ENCODE results near the gene AGBL4.

AGBL4 gene

DNA sequence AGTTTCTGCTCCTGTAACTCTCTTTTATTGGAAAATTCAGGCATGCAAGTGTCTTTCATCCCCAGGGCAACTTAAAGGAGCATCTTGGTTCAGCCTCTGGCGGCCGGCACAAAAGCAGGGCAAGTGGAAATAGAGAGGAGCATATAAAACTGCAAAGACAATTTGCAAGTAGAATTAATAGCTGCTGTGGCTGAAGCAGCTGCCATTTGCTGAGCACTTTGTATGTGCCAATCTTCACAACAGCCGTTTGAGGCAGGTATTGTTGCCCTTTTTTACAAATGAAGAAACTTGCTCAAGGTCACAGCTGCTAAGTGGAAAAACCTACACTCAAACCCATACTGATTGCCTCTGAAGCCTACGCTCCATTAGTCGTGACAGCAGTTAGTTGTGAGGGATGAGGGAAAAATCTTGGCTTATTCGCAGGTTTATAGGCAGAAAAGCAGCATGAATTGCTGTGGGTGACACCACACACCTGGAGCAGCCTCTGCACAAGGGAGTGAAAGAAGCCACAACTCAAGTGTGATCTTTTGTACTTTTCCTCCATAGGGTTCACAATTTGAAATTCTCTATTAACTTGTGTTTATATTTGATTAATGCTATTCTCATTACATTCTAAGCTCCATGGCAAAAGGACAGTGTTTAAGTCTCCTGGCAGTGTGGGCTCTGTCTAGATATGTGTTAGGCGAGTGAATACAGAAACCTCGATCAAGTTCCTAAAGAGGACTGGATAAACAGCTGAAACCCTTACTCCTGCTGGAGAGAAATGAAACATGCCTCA is 1148.0 kb downstream of the AGBL4 start:
- DNase-seq = no peak

DNA sequence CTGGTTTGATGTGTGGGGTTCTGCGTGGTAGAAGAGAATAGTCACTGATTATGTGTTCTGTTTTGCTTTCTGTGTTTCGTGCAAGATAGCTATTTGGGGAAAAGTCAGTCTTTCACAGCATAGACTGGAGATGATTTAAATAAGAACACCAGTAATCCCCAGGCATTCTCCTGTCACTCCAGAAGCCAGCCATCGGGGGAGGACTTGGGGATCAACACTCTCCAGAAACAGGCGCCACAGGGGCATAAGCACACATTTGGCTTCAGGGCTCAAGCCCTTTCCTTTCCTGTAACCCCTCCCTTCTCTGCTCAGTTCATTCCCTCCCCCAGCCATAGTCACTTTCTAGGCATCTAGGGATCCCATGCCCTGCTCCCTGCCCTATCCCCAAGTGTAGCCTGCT is 1149.8 kb downstream of the AGBL4 start:
- no peak for DNase-seq

DNA sequence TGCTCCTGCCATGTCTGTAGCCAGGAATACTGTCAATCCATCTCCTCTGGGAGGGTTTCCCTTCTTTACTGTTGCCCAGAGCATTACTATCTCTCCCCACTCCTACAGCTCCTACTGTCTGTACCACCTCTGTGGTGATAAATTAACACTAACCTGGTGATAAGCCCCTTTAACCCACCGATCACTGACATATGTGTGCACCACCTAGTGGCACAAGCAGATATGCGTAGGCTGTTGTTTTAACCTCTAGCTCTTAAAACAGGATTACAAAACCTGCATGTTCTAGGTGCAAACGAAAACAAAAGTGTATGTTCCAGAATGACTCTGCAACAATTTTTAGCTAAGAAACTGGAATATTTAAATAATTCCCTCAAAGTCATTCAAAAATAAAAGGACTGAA is 1153.2 kb downstream of the AGBL4 start:
- DNase-seq = peak; percentile 1 to 24

GRCh38 chr1:48869116-48869893 is 1154.4 kb downstream of the AGBL4 start:
- no peak for DNase-seq

- DNase-seq = no peak
Measured at GRCh38 chr1:48864913-48865312, 1158.8 kb downstream of the AGBL4 start.

DNA sequence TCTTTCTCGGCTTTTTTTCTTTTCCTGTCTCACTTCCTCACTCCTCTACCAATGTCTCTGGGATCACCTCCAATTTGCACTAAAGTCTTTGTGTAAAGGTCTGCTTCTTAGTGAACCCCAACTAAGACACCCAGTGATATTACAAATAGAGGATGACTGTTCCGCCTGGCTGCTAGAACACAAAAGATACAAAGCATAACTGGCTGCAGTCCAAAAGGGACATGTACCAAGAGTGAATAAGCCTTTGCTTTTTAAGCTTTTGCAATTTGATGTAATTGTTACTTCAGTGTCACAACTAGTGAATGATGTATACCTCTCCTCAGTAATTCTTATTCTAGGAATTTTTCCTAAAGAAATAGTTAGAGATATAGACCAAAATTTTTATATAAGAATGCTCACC is 1164.3 kb downstream of the AGBL4 start:
- DNase-seq = peak in 1 of 2 experiments; percentile 14

DNA sequence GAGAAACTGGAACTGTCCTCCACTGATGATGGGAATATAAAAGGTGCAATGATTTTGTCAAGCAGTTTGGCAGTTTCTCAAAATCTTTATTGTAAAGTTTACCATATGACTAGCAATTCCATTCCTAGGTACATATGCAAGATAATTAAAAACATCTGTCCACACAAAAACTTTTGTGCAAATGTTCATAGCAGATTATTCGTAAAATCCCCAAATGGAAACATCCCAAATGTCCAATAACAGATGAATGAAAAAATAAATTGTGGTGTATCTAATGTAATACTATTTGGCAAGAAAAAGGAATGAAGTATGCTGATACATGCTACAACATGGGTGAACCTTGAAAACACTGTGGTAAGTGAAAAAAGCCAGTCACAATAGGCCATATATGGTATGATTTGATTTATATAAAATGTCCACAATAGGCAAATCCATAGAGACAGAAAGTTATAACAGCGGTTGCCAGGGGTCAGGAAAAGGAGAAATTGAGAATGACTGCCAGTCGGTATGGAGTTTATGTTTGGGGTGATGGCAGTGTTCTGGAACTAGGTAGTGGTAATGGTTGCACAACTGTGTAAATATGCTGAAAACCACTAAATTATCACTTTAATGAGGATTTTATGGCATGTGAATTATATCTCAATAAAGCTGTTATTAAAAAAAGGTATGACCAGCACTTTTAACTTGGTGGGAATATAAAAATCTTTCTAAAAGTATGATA is 1165.4 kb downstream of the AGBL4 start:
- DNase-seq = no peak

- DNase-seq = no peak
Measured at GRCh38 chr1:48853006-48853405, 1170.7 kb downstream of the AGBL4 start.

DNA sequence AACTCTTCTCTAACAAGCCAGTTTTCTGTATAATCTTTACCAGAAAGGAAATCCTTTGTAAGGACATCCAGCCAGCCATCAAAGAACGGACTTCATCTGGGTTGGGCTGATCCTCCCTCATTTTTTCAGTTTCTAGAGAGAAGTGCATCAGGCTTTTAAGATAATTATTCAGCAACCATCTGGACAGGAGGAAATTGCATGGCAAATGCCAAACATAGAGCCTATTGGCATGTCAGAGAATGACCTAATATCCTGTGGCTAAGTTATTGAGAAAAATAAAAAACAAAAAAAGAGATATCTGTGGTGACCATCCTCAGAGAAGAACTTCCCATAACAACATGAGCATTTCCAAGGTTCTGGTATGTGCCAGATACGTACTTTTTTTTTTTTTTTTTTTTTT is 1172.1 kb downstream of the AGBL4 start:
- no peak for DNase-seq

DNA sequence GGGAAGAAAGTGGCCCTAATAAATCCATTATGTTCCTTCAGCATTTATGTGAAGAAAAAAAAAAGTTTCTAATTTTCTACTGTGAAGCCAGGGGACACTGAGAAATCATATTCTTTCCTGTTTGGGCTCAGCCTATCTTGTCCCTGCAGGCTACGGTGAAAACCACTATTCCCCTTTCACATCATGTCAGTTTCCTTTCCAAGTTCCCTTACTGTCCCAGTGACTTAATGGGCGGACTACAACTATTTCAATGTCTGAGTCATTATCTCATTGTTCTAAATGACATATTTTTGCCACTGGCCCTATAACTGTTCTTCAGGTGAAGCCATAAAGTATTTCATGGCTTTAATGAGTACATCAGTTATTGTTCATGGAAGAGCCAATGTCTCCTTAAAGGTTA is 1175.7 kb downstream of the AGBL4 start:
- DNase-seq = no peak

GRCh38 chr1:48846441-48846840 is 1177.3 kb downstream of the AGBL4 start:
- DNase-seq = no peak

GRCh38 chr1:48844187-48844586 is 1179.6 kb downstream of the AGBL4 start:
- no peak for DNase-seq

- no peak for DNase-seq
Measured at GRCh38 chr1:48841966-48842365, 1181.8 kb downstream of the AGBL4 start.

DNA sequence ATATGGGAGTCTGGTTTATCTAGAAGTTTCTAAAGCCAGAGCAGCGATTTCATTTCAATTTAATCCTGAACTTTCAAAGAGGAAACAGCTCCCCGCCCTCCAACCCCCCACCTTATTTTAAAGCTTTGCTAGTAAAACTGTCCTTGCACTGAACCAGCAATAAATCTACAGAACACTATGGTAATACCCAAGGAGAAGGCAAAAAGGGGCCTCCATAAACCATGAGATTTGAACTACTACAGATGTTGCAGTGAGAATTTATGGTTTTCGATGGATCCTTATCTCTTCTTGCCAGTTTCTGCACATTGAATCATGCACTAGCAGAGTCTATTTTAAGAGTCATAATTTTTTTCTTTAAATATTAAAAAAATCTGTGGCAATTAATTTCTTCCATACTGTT is 1182.3 kb downstream of the AGBL4 start:
- no peak for DNase-seq

DNA sequence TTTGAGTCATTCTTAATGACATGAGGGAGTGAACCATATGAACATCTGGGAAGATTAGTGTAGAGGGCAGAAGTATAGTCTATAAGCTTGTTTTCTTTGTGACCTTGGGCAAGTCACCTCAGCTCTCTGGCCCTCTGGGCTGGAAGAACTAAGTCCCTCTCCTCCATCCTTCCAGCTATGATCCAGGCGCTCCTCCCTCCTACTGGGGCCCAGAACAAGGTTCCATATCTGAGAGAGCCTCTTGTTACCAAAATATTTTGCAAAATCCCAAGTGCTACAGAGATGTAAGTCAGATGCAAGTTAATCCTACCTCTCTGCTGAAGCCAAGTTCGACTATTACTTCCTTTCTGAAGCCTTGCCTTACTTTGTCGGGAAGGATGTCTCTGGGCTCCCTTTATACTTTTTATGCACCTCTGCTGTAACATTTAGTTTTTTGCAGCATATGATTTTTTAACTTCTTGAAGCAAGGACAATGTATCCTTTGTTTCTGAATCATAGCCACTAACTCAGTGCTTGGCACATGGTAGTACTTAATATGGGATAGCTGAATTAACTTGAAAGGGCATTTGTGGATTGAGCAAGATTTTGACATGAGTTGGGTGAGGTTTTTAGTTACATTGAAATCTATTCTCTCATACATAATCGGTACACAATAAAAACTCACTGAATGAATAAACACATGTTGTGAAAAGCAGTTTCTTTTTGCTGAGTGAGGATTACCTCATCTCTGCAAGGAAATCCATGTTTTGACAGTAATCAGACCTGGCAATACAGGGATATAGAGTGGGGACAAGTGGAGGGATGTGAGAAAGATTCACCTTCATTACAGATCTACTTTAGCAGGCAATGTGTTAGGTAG is 1192.4 kb downstream of the AGBL4 start:
- no peak for DNase-seq

DNA sequence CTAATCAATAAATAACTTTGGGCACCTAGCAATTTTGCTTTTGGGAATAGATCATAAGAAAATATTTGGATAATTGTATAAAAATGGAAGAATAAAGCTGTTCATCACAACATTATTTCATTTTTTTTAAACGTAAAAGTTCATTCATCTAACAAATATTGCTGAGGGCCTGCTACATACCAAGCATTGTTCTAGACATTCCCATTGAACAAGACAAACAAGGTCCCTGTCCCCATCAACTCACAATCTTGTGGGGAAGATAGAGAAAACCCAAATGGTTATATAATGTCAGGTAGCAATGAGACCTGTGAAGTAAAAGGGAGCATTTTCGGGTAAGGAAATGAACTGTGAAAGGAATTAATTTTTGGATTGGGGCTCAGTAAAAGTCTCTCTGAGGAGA is 1193.0 kb downstream of the AGBL4 start:
- no peak for DNase-seq

DNA sequence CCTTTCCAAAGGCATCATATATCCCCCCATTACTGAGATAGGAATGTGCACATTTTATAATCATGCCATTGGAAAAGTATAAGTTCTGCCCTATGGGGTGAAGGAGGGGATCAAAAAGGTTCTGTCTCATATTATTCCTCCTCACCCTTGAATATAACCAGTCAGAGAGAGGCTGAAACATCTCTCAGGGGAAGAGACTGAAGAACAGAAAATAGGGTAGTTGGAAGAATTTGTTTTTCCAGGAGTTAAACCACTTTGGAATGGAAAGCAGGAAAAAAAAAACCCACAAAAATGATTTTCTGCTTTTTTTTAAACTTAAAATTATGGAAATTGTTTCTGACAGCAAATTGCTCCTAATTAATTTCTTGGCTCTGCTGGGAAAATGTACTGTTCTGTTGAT is 1194.3 kb downstream of the AGBL4 start:
- DNase-seq = no peak

DNA sequence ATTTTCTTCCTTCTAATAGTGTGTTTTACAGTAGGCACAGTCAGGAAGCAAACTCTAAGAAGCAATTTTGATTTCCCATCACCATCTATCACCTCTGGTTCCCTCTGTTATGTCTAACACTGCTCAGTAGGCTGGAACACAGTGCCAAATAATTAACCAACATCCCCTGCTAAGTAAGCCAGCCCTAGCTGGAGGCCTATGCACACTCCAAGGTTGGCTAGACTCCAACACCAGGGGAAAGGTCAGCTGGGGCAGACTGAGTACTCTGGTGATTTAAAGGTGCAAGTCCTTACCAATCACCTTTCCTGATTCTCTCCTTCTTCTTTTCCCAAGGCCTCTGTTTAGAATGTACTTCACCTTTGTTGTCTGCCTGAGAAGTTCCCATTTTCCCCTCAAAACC is 1200.6 kb downstream of the AGBL4 start:
- DNase-seq = peak in 1 of 2 experiments; percentile 7

DNA sequence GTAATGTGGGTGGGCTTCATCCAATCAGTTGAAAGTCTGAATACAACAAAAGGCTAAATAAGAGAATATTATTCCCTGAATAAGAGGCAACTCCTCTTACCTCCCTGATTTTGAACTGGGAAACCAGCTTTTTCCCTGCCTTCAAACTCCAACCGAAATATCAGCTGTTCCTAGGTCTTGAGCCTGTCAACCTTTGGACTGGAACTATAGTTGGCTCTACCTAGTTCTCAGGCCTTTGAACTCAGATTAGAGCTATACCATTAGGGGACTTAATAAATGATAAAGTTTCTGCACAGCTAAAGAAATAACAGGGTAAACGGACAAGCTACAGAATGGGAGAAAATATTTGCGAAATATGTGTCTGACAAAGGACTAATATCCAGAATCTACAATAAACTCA is 1203.3 kb downstream of the AGBL4 start:
- DNase-seq = no peak

DNA sequence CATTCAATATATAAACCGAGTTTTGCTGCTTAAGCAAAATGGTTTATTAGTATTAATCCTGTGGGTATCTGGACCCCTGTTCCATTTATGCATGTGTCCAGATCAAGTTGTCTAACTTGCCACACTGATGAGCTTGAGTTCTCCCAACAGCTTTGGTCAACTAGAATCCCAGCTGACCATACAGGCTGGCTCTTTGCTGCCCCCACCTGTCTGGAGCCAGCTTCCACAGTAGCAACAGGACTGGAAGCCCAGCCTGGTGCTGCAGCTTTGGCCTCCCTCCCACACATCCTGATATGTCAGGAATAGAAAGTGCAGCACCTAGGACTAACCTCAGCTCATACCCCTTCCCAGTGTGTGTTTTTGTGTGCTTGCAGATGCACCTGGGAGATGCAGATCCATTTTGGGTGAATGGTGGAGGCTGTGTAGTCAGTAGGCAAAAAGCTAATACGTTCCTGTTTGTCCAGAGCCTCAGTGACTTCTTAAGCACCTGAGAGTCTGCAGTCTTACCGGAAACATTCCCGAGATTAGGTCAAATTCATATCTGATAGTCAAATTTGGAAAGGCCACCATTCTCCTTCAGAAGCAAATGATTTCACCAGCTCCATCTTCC is 1206.1 kb downstream of the AGBL4 start:
- peak; percentile 47 to 58 for DNase-seq

- no peak for DNase-seq
Measured at GRCh38 chr1:48810740-48811139, 1213.0 kb downstream of the AGBL4 start.

GRCh38 chr1:48808496-48808895 is 1215.3 kb downstream of the AGBL4 start:
- no peak for DNase-seq
